NT2/D1 (cell line): ENCODE measurements around the gene VSIG10L2.

ENCODE experiments used
- SUZ12 ChIP-seq: IDR thresholded peaks from 2 replicates; pipeline ENCODE4 v1.6.1; 2011; ENCODE audit not compliant: insufficient read length, insufficient read depth; ENCODE audit errors: extremely low read depth
- YY1 ChIP-seq: IDR thresholded peaks from 2 replicates; pipeline ENCODE4 v1.6.1; 2011; ENCODE audit not compliant: insufficient read length, insufficient read depth
- ZNF274 ChIP-seq: IDR thresholded peaks from 2 replicates; pipeline ENCODE4 v1.6.1; 2011; ENCODE audit warnings: mild to moderate bottlenecking, low read depth, low read length

GRCh38 chr11:125957618-125958332 lies 11.9 kb downstream of the VSIG10L2 start:
- no peak for TF ChIP-seq SUZ12
- TF ChIP-seq YY1: no peak
- no peak for TF ChIP-seq ZNF274
